ENCODE results near the gene SHMT2. TPM values are rescaled to one million over a fixed set of nuclear protein-coding genes. Genes with fewer than 3 reads are reported as not detected.
"Not testable (repeated sequence)": the region's sequence is repeated elsewhere in the genome, so short reads cannot be mapped to it uniquely, and the experiment has no call there.

The SHMT2 gene
- total RNA-seq, 1 experiment from 2014 or later: 67.1 TPM

DNA sequence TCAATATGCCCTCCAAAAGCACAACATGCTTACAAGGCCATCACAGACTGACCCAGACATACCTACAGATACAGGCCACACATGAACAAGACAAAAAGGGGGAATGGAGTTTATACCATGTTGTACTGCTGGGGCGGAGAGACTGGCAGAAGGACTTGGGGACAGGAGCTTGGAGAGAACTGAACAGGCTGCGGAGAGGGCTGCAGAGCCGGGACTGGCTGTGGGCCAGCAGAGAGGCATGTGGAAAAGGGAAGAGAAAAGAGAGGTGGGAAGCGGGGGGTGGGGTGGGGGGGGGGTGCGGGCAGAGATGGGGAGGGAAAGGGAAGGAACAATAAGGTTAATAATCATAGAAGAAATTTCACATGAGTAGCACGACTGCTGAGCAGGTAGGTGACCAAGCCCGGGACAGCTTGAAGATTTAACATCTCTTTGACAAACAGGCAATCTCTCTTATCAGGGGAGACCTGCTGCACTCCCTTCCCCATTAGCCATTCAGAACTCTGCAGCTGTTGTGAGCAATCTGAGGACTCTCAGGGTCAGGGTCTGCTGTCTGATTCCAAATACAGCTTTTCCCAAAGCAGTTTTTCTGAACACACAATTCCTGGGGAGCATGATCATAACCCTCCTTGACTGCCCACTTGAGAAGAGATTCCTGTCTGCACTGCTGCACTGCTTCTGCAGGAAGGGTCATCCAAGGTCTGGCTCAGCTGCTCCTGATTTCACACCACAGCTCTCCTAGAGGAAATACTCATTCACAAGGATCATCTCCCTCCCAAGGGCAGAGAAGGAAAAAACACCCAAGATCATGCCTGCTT is 43.0 kb downstream of the SHMT2 start:
- H3K36me3 ChIP-seq (ENCODE audit: control insufficient read depth, insufficient read depth, low read length): peaks cover 8% of the 10 kb centered on the region
- intact Hi-C loops (cut with micrococcal nuclease; ENCODE audit: unreplicated experiment): no loop called here
- H3K27ac ChIP-seq (ENCODE audit: low read length): no peak overlapping the region
- BruUV-seq (replicated peaks): no TSS peak
- ATAC-seq (no peak), DNase-seq (ENCODE audit: low read depth, low spot score) (no peak)
- POLR2A ChIA-PET: no interaction called here
- in situ Hi-C loops (cut with HindIII; ENCODE audit: low pct_unique_long_range_greater_than_20kb, low sequenced_read_pairs): no loop called here
- no peaks in the 10 kb centered on the region for H3K9me3 ChIP-seq (ENCODE audit: control insufficient read depth, insufficient read depth, low read depth, low read length)
- CTCF ChIA-PET: interaction anchor here (0.5 to 1.1 kb wide), 3 partner anchors 9 to 182 kb away, joined by 3 to 4 read pairs (median 3); no protein-coding TSS in a partner anchor
- H3K27me3 ChIP-seq (ENCODE audit: control insufficient read depth, insufficient read depth, low read length): no peaks in the 10 kb centered on the region
- no peak overlapping the region for H3K4me3 ChIP-seq (ENCODE audit: low read depth in 2 of 2, low read length in 2 of 2)
- no peaks in the 10 kb centered on the region for H3K4me1 ChIP-seq (ENCODE audit: control insufficient read depth, insufficient read depth, low read length)
- no peak for TF ChIP-seq POLR2AphosphoS5 (IDR thresholded peaks at IDR 0.05; ENCODE audit: low read depth, low read length)
- TF ChIP-seq TCF7L2 (IDR thresholded peaks at IDR 0.05; ENCODE audit: low read depth, low read length): no peak
- TF ChIP-seq, protein P1, sequence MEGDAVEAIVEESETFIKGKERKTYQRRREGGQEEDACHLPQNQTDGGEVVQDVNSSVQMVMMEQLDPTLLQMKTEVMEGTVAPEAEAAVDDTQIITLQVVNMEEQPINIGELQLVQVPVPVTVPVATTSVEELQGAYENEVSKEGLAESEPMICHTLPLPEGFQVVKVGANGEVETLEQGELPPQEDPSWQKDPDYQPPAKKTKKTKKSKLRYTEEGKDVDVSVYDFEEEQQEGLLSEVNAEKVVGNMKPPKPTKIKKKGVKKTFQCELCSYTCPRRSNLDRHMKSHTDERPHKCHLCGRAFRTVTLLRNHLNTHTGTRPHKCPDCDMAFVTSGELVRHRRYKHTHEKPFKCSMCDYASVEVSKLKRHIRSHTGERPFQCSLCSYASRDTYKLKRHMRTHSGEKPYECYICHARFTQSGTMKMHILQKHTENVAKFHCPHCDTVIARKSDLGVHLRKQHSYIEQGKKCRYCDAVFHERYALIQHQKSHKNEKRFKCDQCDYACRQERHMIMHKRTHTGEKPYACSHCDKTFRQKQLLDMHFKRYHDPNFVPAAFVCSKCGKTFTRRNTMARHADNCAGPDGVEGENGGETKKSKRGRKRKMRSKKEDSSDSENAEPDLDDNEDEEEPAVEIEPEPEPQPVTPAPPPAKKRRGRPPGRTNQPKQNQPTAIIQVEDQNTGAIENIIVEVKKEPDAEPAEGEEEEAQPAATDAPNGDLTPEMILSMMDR (IDR thresholded peaks at IDR 0.05): no peak
- no peak for TF ChIP-seq SIN3A (IDR thresholded peaks at IDR 0.05; ENCODE audit: borderline replicate concordance, insufficient read depth, low read depth, low read length)
- TF ChIP-seq, protein P2, sequence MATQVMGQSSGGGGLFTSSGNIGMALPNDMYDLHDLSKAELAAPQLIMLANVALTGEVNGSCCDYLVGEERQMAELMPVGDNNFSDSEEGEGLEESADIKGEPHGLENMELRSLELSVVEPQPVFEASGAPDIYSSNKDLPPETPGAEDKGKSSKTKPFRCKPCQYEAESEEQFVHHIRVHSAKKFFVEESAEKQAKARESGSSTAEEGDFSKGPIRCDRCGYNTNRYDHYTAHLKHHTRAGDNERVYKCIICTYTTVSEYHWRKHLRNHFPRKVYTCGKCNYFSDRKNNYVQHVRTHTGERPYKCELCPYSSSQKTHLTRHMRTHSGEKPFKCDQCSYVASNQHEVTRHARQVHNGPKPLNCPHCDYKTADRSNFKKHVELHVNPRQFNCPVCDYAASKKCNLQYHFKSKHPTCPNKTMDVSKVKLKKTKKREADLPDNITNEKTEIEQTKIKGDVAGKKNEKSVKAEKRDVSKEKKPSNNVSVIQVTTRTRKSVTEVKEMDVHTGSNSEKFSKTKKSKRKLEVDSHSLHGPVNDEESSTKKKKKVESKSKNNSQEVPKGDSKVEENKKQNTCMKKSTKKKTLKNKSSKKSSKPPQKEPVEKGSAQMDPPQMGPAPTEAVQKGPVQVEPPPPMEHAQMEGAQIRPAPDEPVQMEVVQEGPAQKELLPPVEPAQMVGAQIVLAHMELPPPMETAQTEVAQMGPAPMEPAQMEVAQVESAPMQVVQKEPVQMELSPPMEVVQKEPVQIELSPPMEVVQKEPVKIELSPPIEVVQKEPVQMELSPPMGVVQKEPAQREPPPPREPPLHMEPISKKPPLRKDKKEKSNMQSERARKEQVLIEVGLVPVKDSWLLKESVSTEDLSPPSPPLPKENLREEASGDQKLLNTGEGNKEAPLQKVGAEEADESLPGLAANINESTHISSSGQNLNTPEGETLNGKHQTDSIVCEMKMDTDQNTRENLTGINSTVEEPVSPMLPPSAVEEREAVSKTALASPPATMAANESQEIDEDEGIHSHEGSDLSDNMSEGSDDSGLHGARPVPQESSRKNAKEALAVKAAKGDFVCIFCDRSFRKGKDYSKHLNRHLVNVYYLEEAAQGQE (IDR thresholded peaks at IDR 0.05; ENCODE audit: insufficient read depth in 1 of 2, low read depth in 2 of 2, low read length in 1 of 2): no peak

DNA sequence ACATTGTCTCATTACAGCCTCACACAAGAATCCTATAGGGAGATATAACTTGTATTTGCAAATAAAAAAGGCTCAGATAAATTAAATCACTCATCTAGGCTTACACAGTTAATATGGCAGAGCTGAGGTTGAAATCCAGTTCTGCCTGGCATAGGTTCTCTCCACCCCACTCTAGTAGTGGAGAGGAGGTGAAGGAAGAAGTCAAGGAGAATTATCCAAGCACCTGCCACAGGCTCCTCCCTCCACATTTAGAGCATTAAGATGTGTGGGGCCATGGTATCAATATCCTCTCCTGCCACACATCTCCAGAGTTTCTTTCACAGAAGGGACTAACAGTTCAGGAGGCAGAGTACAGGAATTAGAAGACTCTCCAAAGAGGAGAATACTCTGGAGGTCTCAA is 44.0 kb downstream of the SHMT2 start:
- TF ChIP-seq TCF7L2 (IDR thresholded peaks at IDR 0.05; ENCODE audit: low read depth, low read length) (no peak), SIN3A (IDR thresholded peaks at IDR 0.05; ENCODE audit: borderline replicate concordance, insufficient read depth, low read depth, low read length) (no peak), POLR2AphosphoS5 (IDR thresholded peaks at IDR 0.05; ENCODE audit: low read depth, low read length) (no peak)
- TF ChIP-seq, protein P2 (IDR thresholded peaks at IDR 0.05; ENCODE audit: insufficient read depth in 1 of 2, low read depth in 2 of 2, low read length in 1 of 2): no peak
- no peak overlapping the region for H3K27ac ChIP-seq (ENCODE audit: low read length)
- no TSS peak for BruUV-seq (replicated peaks)
- H3K27me3 ChIP-seq (ENCODE audit: control insufficient read depth, insufficient read depth, low read length): no peaks in the 10 kb centered on the region
- ATAC-seq (no peak), DNase-seq (ENCODE audit: low read depth, low spot score) (no peak)
- no peaks in the 10 kb centered on the region for H3K4me1 ChIP-seq (ENCODE audit: control insufficient read depth, insufficient read depth, low read length)
- in situ Hi-C loops (cut with HindIII; ENCODE audit: low pct_unique_long_range_greater_than_20kb, low sequenced_read_pairs) (no loop called here), intact Hi-C loops (cut with micrococcal nuclease; ENCODE audit: unreplicated experiment) (no loop called here)
- CTCF ChIA-PET: interaction anchor here (0.5 kb wide), 1 partner anchor 10 kb away, joined by 4 read pairs; no protein-coding TSS in a partner anchor
- H3K36me3 ChIP-seq (ENCODE audit: control insufficient read depth, insufficient read depth, low read length): 0 out of 2 replicates have a peak, but pooled peaks cover under 1% of the 10 kb centered on the region
- POLR2A ChIA-PET: no interaction called here
- H3K4me3 ChIP-seq (ENCODE audit: low read depth in 2 of 2, low read length in 2 of 2): no peak overlapping the region
- H3K9me3 ChIP-seq (ENCODE audit: control insufficient read depth, insufficient read depth, low read depth, low read length): no peaks in the 10 kb centered on the region

DNA sequence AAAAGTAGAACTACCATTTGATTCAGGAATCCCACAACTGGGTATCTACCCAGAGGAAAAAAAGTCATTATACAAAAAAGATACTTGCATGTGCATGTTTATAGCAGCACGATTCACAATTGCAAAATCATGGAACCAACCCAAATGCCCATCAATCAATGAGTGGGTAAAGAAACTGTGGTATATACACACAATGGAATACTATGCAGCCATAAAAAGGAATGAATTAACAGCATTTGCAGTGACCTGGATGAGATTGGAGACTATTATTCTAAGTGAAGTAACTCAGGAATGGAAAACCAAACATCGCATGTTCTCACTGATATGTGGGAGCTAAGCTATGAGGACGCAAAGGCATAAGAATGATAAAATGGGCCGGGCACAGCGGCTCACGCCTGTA is 46.7 kb downstream of the SHMT2 start:
- H3K27me3 ChIP-seq (ENCODE audit: control insufficient read depth, insufficient read depth, low read length); ATAC-seq; H3K4me1 ChIP-seq (ENCODE audit: control insufficient read depth, insufficient read depth, low read length); intact Hi-C loops (cut with micrococcal nuclease; ENCODE audit: unreplicated experiment); DNase-seq (ENCODE audit: low read depth, low spot score); H3K4me3 ChIP-seq (ENCODE audit: low read depth in 2 of 2, low read length in 2 of 2); H3K27ac ChIP-seq (ENCODE audit: low read length); H3K9me3 ChIP-seq (ENCODE audit: control insufficient read depth, insufficient read depth, low read depth, low read length); H3K36me3 ChIP-seq (ENCODE audit: control insufficient read depth, insufficient read depth, low read length); in situ Hi-C loops (cut with HindIII; ENCODE audit: low pct_unique_long_range_greater_than_20kb, low sequenced_read_pairs); BruUV-seq (replicated peaks); CTCF ChIA-PET: not testable (repeated sequence)
- POLR2A ChIA-PET: interaction anchor here (0.7 kb wide), 1 partner anchor 11 kb away, joined by 6 read pairs; no protein-coding TSS in a partner anchor

Measured in Panc1 (cell line).